AG09319 (cell line): ENCODE measurements around the gene CAPS.

Experiments used
- DNase-seq: peaks from one replicate; pipeline ENCODE4 v3.0.0-alpha.2; 2010; ENCODE audit warnings: low read depth; ENCODE audit errors: extremely low read depth
- CTCF ChIP-seq: IDR thresholded peaks from 2 replicates; pipeline ENCODE4 v1.5.1; 2011; ENCODE audit warnings: low read depth, mild to moderate bottlenecking, inconsistent platforms, low read length, moderate library complexity

CAPS gene

GRCh38 chr19:5899728-5900526, 14.1 kb upstream of the CAPS start:
- no peak for DNase-seq
- TF ChIP-seq CTCF: no peak

GRCh38 chr19:5900976-5901375, 13.1 kb upstream of the CAPS start:
- no peak for DNase-seq
- TF ChIP-seq CTCF: no peak

DNA sequence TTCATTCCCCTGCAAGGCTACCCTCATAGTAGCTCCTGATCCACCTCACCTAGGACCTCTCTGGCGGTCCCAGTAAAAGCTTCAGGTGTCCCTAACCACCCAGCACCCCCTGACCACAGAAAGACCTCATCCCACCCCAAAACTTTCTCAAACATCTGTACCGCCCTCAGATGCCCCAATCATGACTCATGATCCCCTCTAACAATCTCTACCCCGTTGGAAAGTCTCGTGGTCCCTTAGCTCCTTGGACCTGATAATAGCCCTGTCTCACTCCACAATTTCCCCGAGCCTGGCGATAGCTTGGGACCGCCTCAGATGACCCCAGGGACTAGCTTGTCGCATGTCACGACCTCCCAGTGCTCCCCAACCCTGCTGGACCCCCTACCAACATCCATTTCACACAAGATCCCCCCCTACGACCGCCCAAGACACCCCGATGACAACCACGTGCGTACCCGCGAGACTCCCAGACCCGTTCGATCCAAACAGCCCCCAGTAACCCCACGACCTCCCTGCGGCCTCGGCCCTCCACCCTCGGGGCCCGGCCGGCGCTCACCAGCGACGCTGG, 10.9 kb upstream of the CAPS start:
- TF ChIP-seq CTCF: no peak
- DNase-seq: no peak

GRCh38 chr19:5903624-5904351, 10.3 kb upstream of the CAPS start, which contains the start of gene NDUFA11:
NDUFA11 (minus strand) TSS chr19:5903790; CDS start chr19:5903708, 82 bp downstream.
- no peak for TF ChIP-seq CTCF
- no peak for DNase-seq

- peak; percentile 100 for DNase-seq
- no peak for TF ChIP-seq CTCF
Measured at GRCh38 chr19:5904352-5905113, 9.5 kb upstream of the CAPS start, which contains the start of gene VMAC. VMAC (plus strand) TSS chr19:5904872; CDS start chr19:5904891, 19 bp downstream.

- no peak for TF ChIP-seq CTCF
- DNase-seq: no peak
Measured at GRCh38 chr19:5905114-5905778, 8.8 kb upstream of the CAPS start.
